Testis (tissue), 3 donors: ENCODE results near the gene LPCAT2. TPM values are rescaled to one million over a fixed set of nuclear protein-coding genes. Genes with fewer than 3 reads are reported as not detected.

Experiments
- DNase-seq: peaks from one replicate; pipeline ENCODE4 v3.0.0-alpha.2; 2019
- H3K27ac ChIP-seq, 2 donors: fragments of 200-600 bp; sonication (generic); one replicate each; pipeline ENCODE4 v1.5.1; 2019
- H3K27me3 ChIP-seq: fragments of 200-600 bp; sonication (generic); one replicate; pipeline ENCODE4 v1.5.1; 2019
- H3K36me3 ChIP-seq: fragments of 200-600 bp; sonication (generic); one replicate; pipeline ENCODE4 v1.5.1; 2017; ENCODE audit warnings: low read depth; ENCODE audit errors: missing control alignments
- H3K4me1 ChIP-seq: fragments of 200-600 bp; sonication (generic); one replicate; pipeline ENCODE4 v1.5.1; 2019
- H3K4me3 ChIP-seq, 2 donors: fragments of 200-600 bp; sonication (generic); one replicate each; pipeline ENCODE4 v1.5.1; 2017 to 2019
- H3K9me3 ChIP-seq: fragments of 200-600 bp; sonication (generic); one replicate; pipeline ENCODE4 v1.5.1; 2017
- POLR2A ChIP-seq: fragments of 450-650 bp; IDR thresholded peaks from one replicate; pipeline ENCODE4 v1.6.1; 2017; ENCODE audit warnings: antibody characterized with exemption, mild to moderate bottlenecking, moderate library complexity
- WGBS, 2 donors: methylation state at CpG; one replicate each; pipeline ENCODE4 v1.1.5; 2018; 5-methylcytosine and 5-hydroxymethylcytosine counted together
- intact Hi-C: fragments of 100-400 bp; cut with DNase I; formaldehyde crosslinking; loops from one replicate; pipeline ENCODE4 v1.15.1; 2023; ENCODE audit warnings: low total_unique reads
- polyA plus RNA-seq: library from polyadenylated mRNA; stranded (reverse); fragments of 350-450 nt; fragmentation: Illumina TruSeq; extraction: RNeasy Lipid Tissue Mini Kit (QIAGEN cat#74804); gene quantifications from one replicate; pipeline ENCODE4 v1.2.3, GENCODE V29; 2014; ENCODE audit warnings: low read depth, low replicate concordance; ENCODE audit not compliant: insufficient read depth
- total RNA-seq, 2 donors: library from RNA; depleted of rRNA; stranded (reverse); fragments of >200 nt; gene quantifications; one replicate each; pipeline ENCODE4 v1.2.3, GENCODE V29; 2016
- TF ChIP-seq, protein P1 (sequence below), 3 experiments: fragments of 450-650 bp in 2 of 3; fragments of 200-600 bp in 1 of 3; sonication (generic) in 1 of 3; IDR thresholded peaks; one replicate each; pipeline ENCODE4 v1.5.1; 2016 to 2019; ENCODE audit warnings: antibody characterized with exemption in 3 of 3, mild to moderate bottlenecking in 2 of 3, moderate library complexity in 1 of 3

Gene LPCAT2
- total and polyA plus RNA-seq, 3 donors from 2014 or later = 6.9 to 12.0 (median 8.5) TPM

DNA sequence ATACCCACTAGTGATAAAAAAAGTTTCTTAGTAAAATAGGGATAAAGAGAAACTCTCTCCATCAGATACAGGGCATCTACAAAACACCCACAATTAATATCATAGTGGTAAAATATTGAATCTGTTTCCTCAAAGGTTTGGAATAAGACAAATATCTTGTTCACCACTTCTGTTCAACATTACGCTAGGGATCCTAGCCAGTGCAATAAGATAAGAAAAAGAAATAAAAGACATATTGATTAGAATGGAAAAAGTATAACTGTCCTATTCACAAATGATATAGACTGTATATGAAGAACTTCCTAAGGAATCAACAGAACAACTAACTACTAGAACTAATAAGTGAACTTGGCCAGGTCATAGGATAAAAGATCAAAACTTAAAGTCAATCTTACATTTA, 12.9 kb downstream of the LPCAT2 start:
- TF ChIP-seq POLR2A = no peak
- TF ChIP-seq, protein P1, sequence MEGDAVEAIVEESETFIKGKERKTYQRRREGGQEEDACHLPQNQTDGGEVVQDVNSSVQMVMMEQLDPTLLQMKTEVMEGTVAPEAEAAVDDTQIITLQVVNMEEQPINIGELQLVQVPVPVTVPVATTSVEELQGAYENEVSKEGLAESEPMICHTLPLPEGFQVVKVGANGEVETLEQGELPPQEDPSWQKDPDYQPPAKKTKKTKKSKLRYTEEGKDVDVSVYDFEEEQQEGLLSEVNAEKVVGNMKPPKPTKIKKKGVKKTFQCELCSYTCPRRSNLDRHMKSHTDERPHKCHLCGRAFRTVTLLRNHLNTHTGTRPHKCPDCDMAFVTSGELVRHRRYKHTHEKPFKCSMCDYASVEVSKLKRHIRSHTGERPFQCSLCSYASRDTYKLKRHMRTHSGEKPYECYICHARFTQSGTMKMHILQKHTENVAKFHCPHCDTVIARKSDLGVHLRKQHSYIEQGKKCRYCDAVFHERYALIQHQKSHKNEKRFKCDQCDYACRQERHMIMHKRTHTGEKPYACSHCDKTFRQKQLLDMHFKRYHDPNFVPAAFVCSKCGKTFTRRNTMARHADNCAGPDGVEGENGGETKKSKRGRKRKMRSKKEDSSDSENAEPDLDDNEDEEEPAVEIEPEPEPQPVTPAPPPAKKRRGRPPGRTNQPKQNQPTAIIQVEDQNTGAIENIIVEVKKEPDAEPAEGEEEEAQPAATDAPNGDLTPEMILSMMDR (IDR thresholded peaks at IDR 0.05) = no peak
- Histone ChIP-seq H3K9me3 (no peaks in the 10 kb centered on the region), H3K36me3 (no peaks in the 10 kb centered on the region), H3K27ac (no peak overlapping the region), H3K4me1 (no peaks in the 10 kb centered on the region), H3K4me3 (no peak overlapping the region), H3K27me3 (no peaks in the 10 kb centered on the region)
- DNase-seq = no peak
- intact Hi-C loops = no loop called here
- WGBS, 2 donors = 38 to 55% methylated on average over 1 of the region's 1 CpG

- Histone ChIP-seq H3K9me3 (no peaks in the 10 kb centered on the region), H3K27me3 (no peaks in the 10 kb centered on the region), H3K4me1 (no peaks in the 10 kb centered on the region), H3K4me3 (no peak overlapping the region), H3K27ac (no peak overlapping the region), H3K36me3 (no peaks in the 10 kb centered on the region)
- no peak for DNase-seq
- WGBS, 2 donors = 42 to 49% methylated on average over 2 of the region's 2 CpGs
- intact Hi-C loops = no loop called here
- TF ChIP-seq, protein P1 (IDR thresholded peaks at IDR 0.05) = no peak
- TF ChIP-seq POLR2A = no peak
Measured at GRCh38 chr16:55526441-55526840, 17.6 kb downstream of the LPCAT2 start.

- Histone ChIP-seq H3K4me1 (no peaks in the 10 kb centered on the region), H3K4me3 (no peak overlapping the region), H3K36me3 (no peaks in the 10 kb centered on the region), H3K27me3 (no peaks in the 10 kb centered on the region), H3K9me3 (no peaks in the 10 kb centered on the region), H3K27ac (no peak overlapping the region)
- TF ChIP-seq POLR2A = no peak
- TF ChIP-seq, protein P1 (IDR thresholded peaks at IDR 0.05) = no peak
- no peak for DNase-seq
- intact Hi-C loops = no loop called here
Measured at GRCh38 chr16:55527885-55528284, 19.0 kb downstream of the LPCAT2 start.

DNA sequence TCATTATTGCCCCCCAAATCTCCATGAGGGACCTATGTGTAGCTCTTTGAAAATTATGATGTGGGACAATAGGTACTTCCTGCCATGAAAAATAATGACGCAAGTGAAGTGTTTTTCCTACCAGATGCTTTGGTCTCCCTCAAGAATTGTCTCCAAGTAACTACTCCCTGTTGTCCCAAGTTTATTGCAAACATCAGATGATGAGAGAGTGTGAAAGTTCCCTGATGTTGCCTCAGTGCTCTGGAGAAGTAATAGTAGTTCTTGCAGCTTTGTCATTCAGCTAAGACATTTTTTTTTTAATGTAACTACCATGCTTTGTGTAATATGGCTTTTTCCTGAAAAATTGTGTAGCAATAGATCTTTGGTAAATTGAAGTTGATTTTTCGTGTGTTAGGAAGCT, 20.1 kb downstream of the LPCAT2 start:
- H3K27me3 ChIP-seq = no peaks in the 10 kb centered on the region
- no peak overlapping the region for H3K4me3 ChIP-seq
- no peaks in the 10 kb centered on the region for H3K4me1 ChIP-seq
- no peak for TF ChIP-seq POLR2A
- TF ChIP-seq, protein P1 (IDR thresholded peaks at IDR 0.05) = no peak
- no peaks in the 10 kb centered on the region for H3K9me3 ChIP-seq
- H3K27ac ChIP-seq = no peak overlapping the region
- no peak for DNase-seq
- intact Hi-C loops = no loop called here
- WGBS, 2 donors = 67 to 85% methylated on average over 2 of the region's 2 CpGs
- H3K36me3 ChIP-seq = no peaks in the 10 kb centered on the region

DNA sequence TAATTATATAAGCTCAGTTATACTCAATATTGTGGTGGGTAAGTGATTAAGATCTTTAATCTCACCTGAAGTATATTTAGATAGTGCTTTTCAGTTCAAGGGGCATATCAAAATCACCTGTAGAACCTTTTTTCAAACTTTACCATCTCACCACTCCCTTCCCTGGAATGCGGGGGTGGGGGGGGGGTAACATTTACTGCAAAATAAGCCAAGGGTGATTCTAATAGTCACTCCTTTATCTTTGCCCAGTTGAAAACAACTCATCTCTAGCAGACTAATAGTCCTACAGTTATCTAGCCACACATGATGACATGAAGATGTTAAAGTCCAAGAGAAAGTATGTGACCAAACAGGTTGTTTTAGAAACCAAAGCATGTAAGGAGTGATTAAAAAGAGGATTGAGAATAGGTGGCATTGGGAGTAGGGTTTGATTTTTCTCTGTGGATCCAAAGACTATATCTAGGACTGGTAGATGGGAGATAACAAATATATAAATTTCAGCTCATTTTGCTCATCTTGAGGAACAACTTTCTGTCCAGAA, 21.5 kb downstream of the LPCAT2 start:
- H3K4me1 ChIP-seq = no peaks in the 10 kb centered on the region
- H3K9me3 ChIP-seq = no peaks in the 10 kb centered on the region
- no peaks in the 10 kb centered on the region for H3K36me3 ChIP-seq
- H3K27me3 ChIP-seq = no peaks in the 10 kb centered on the region
- no peak overlapping the region for H3K27ac ChIP-seq
- intact Hi-C loops = no loop called here
- WGBS, 2 donors = 97 to 100% methylated on average over 1 of the region's 1 CpG
- DNase-seq = no peak
- H3K4me3 ChIP-seq = no peak overlapping the region
- TF ChIP-seq POLR2A = no peak
- TF ChIP-seq, protein P1 (IDR thresholded peaks at IDR 0.05) = no peak
